KMS-11 (cell line): ENCODE results near the gene TEX13B.

ENCODE experiments used
- H2AFZ ChIP-seq: fragments of 200-600 bp; sonication (generic); 2 replicates; pipeline ENCODE4 v1.6.1; 2016; ENCODE audit warnings: antibody characterized with exemption, mixed run types, low read depth
- H3K27ac ChIP-seq: fragments of 200-600 bp; sonication (generic); 2 replicates; pipeline ENCODE4 v1.6.1; 2016; ENCODE audit warnings: mild to moderate bottlenecking, mixed run types
- H3K27me3 ChIP-seq: fragments of 200-600 bp; sonication (generic); 2 replicates; pipeline ENCODE4 v1.6.1; 2017; ENCODE audit warnings: mild to moderate bottlenecking, low read depth, mixed run types, moderate library complexity; ENCODE audit not compliant: insufficient read depth
- H3K36me3 ChIP-seq: fragments of 200-600 bp; sonication (generic); 2 replicates; pipeline ENCODE4 v1.6.1; 2017; ENCODE audit warnings: mild to moderate bottlenecking, mixed run types; ENCODE audit not compliant: insufficient read depth
- H3K4me1 ChIP-seq: fragments of 200-600 bp; sonication (generic); 2 replicates; pipeline ENCODE4 v1.6.1; 2016; ENCODE audit warnings: mild to moderate bottlenecking, low read depth, mixed run types; ENCODE audit not compliant: poor library complexity, severe bottlenecking
- H3K4me2 ChIP-seq: fragments of 200-600 bp; sonication (generic); 2 replicates; pipeline ENCODE4 v1.7.0; 2016; ENCODE audit warnings: mild to moderate bottlenecking, mixed run types
- H3K4me3 ChIP-seq: fragments of 200-600 bp; sonication (generic); IDR thresholded peaks from 2 replicates; pipeline ENCODE4 v1.6.1; 2017; ENCODE audit warnings: low read depth, low read length, mixed read lengths; ENCODE audit not compliant: insufficient read depth
- H3K79me2 ChIP-seq: fragments of 200-600 bp; sonication (generic); 2 replicates; pipeline ENCODE4 v1.6.1; 2016; ENCODE audit warnings: low read depth, mixed run types; ENCODE audit not compliant: insufficient read depth
- H3K9ac ChIP-seq: fragments of 200-600 bp; sonication (generic); 2 replicates; pipeline ENCODE4 v1.6.1; 2016; ENCODE audit warnings: mild to moderate bottlenecking, mixed run types
- H4K20me1 ChIP-seq: fragments of 200-600 bp; sonication (generic); 2 replicates; pipeline ENCODE4 v1.6.1; 2016; ENCODE audit warnings: mild to moderate bottlenecking, mixed run types; ENCODE audit not compliant: insufficient read depth
- TF ChIP-seq, protein P1 (sequence below): fragments of 200-600 bp; sonication (generic); conservative IDR thresholded peaks from 2 replicates; pipeline ENCODE4 v1.6.1; 2017; ENCODE audit warnings: low read depth, mild to moderate bottlenecking, antibody characterized with exemption, low read length, moderate library complexity, mixed read lengths

TEX13B gene

DNA sequence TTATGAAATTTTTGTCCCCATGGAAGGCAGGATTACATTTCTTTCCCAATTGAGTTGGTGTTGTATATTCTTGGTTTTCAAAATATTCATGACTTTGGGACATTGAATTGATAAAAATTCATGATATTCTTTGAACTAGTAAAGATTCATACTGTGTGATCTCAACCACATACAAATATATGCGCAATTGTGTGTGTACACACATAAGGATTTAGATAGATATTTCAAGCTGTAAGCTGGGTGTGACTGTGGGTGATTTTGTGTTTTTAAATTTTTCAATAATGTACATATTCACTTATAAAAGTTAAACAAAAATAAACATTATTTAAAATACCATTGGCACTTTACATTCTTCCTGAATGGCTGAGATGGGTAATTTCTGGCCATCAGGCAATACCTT is 43.2 kb upstream of the TEX13B start:
- Histone ChIP-seq H3K27me3 (no peaks in the 10 kb centered on the region), H3K4me3 (no peak overlapping the region), H3K9ac (no peak overlapping the region), H3K27ac (no peak overlapping the region), H3K4me2 (no peak overlapping the region), H2AFZ (no peak overlapping the region), H3K79me2 (no peaks in the 10 kb centered on the region), H3K4me1 (no peaks in the 10 kb centered on the region), H3K36me3 (no peaks in the 10 kb centered on the region), H4K20me1 (no peaks in the 10 kb centered on the region)
- TF ChIP-seq, protein P1, sequence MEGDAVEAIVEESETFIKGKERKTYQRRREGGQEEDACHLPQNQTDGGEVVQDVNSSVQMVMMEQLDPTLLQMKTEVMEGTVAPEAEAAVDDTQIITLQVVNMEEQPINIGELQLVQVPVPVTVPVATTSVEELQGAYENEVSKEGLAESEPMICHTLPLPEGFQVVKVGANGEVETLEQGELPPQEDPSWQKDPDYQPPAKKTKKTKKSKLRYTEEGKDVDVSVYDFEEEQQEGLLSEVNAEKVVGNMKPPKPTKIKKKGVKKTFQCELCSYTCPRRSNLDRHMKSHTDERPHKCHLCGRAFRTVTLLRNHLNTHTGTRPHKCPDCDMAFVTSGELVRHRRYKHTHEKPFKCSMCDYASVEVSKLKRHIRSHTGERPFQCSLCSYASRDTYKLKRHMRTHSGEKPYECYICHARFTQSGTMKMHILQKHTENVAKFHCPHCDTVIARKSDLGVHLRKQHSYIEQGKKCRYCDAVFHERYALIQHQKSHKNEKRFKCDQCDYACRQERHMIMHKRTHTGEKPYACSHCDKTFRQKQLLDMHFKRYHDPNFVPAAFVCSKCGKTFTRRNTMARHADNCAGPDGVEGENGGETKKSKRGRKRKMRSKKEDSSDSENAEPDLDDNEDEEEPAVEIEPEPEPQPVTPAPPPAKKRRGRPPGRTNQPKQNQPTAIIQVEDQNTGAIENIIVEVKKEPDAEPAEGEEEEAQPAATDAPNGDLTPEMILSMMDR, result no peak

DNA sequence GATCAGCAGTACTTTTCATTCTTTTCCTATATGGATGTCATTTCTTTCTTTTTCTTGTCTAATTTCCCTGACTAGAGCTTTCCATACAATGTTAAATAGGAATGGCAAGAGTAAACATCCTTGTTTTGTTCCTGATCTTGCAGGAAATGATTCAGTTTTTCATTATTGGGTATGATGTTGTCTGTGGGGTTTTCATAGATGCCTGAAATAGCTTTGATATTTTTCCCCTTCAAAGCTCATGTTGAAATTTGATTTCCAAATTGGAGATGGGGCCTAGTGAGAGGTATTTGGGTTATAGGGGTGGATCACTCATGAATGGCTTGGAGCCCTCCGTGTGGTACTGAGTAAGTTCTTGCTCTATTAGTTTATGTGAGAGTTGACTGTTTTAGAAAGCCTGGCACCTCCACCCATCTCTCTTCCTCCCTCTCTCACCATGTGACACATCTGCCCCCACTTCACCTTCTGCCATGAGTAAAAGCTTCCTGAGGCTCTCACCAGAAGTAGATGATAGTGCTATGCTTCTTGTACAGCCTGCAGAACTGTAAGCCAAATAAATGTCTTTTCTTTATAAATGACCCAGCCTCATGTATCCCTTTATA is 40.4 kb upstream of the TEX13B start:
- Histone ChIP-seq H3K4me3 (no peak overlapping the region), H3K4me1 (peaks cover 8% of the 10 kb centered on the region), H4K20me1 (no peaks in the 10 kb centered on the region), H3K4me2 (no peak overlapping the region), H3K36me3 (no peaks in the 10 kb centered on the region), H3K79me2 (no peaks in the 10 kb centered on the region), H3K27ac (no peak overlapping the region), H3K27me3 (no peaks in the 10 kb centered on the region), H3K9ac (no peak overlapping the region), H2AFZ (no peak overlapping the region)
- TF ChIP-seq, protein P1, result no peak

DNA sequence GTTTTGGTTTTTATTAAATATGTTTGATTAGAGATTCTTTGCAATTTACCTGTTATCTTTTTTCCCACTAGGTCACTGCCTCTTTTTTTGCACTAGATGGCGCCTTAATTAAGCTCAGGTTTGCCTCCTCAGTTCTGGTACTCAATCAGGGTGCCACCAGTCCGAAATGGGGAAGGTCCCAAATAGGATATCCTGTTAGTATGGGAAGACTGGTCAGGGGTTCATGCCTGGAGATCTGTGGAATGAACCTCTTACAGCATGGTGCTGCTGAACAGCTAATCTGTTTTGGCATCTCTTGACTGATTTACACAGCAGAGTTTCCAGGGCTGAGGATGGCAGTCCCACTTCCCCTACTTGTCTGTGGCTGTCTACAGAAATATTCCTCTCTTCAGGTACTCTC is 38.5 kb upstream of the TEX13B start:
- H3K4me2 ChIP-seq, result no peak overlapping the region
- H2AFZ ChIP-seq, result peak overlapping the region; percentile 26; the same call in 1 of the 2 replicates
- no peak overlapping the region for H3K27ac ChIP-seq
- H4K20me1 ChIP-seq, result no peaks in the 10 kb centered on the region
- no peaks in the 10 kb centered on the region for H3K36me3 ChIP-seq
- no peaks in the 10 kb centered on the region for H3K79me2 ChIP-seq
- TF ChIP-seq, protein P1, result peak; percentile 63
- H3K4me3 ChIP-seq, result no peak overlapping the region
- no peak overlapping the region for H3K9ac ChIP-seq
- no peaks in the 10 kb centered on the region for H3K27me3 ChIP-seq
- peaks cover 8% of the 10 kb centered on the region for H3K4me1 ChIP-seq

DNA sequence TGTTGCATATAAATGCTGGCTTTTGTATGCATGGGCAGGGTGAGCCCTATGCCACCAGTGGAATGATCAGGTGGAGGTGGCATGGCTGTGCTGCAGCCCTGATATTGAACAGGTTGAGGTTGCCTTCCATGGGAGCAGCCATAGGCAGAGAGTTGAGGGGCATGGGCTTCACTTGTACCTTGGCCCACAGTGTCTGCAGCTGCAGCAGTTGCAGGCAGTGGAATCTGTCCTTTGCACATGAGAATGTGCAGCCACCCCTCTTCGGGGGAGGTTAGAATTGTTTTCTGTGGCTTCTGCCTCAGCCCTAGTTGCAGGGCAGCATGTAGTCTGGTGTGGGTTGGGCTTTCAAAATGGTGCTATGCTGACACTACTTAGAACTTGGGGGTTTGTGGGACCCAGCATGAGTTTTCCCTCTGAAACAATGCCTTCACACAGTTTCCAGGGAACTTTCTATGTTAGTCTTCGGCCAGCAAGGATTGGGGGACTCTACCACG is 37.3 kb upstream of the TEX13B start:
- Histone ChIP-seq H3K27ac (no peak overlapping the region), H3K79me2 (no peaks in the 10 kb centered on the region), H4K20me1 (no peaks in the 10 kb centered on the region), H3K4me3 (no peak overlapping the region), H3K27me3 (no peaks in the 10 kb centered on the region), H2AFZ (no peak overlapping the region), H3K4me2 (no peak overlapping the region), H3K36me3 (no peaks in the 10 kb centered on the region), H3K4me1 (peaks cover 8% of the 10 kb centered on the region), H3K9ac (no peak overlapping the region)
- TF ChIP-seq, protein P1, result no peak
